ENCODE data around the gene PDSS2.

Gene PDSS2

GRCh38 chr6:107129370-107129925, 329.9 kb downstream of the PDSS2 start:
- no peak for TF ChIP-seq CTCF (IDR thresholded peaks at IDR 0.05)
- no peak overlapping the region for H3K27ac ChIP-seq
- no peak overlapping the region for H3K4me3 ChIP-seq
- no peak for DNase-seq (ENCODE audit: low spot score)

- Histone ChIP-seq H3K4me3 (no peak overlapping the region), H3K27ac (no peak overlapping the region)
- TF ChIP-seq CTCF (IDR thresholded peaks at IDR 0.05), result no peak
- DNase-seq (ENCODE audit: low spot score), result no peak
These were observed 330.8 kb downstream of the PDSS2 start for GRCh38 chr6:107128577-107128976.

GRCh38 chr6:107128175-107128574, 331.2 kb downstream of the PDSS2 start:
- DNase-seq (ENCODE audit: low spot score), result no peak
- no peak overlapping the region for H3K4me3 ChIP-seq
- no peak overlapping the region for H3K27ac ChIP-seq
- no peak for TF ChIP-seq CTCF (IDR thresholded peaks at IDR 0.05)

- no peak overlapping the region for H3K27ac ChIP-seq
- no peak for DNase-seq (ENCODE audit: low spot score)
- no peak overlapping the region for H3K4me3 ChIP-seq
- no peak for TF ChIP-seq CTCF (IDR thresholded peaks at IDR 0.05)
These were observed 333.6 kb downstream of the PDSS2 start for GRCh38 chr6:107125771-107126170.

GRCh38 chr6:107124934-107125348, 334.4 kb downstream of the PDSS2 start:
- no peak for TF ChIP-seq CTCF (IDR thresholded peaks at IDR 0.05)
- Histone ChIP-seq H3K27ac (no peak overlapping the region), H3K4me3 (no peak overlapping the region)
- no peak for DNase-seq (ENCODE audit: low spot score)

GRCh38 chr6:107123501-107123900, 335.9 kb downstream of the PDSS2 start:
- Histone ChIP-seq H3K27ac (no peak overlapping the region), H3K4me3 (no peak overlapping the region)
- TF ChIP-seq CTCF (IDR thresholded peaks at IDR 0.05), result no peak
- no peak for DNase-seq (ENCODE audit: low spot score)

- no peak overlapping the region for H3K27ac ChIP-seq
- no peak for DNase-seq (ENCODE audit: low spot score)
- no peak overlapping the region for H3K4me3 ChIP-seq
- no peak for TF ChIP-seq CTCF (IDR thresholded peaks at IDR 0.05)
These were observed 336.6 kb downstream of the PDSS2 start for GRCh38 chr6:107122748-107123147.
